GM12891 (cell line): ENCODE results near the gene PTPRD.

Source experiments
- DNase-seq: peaks from one replicate; pipeline ENCODE4 v3.0.0; 2011; ENCODE audit warnings: low spot score; ENCODE audit not compliant: insufficient read length
- FAIRE-seq: peaks from 2 replicates; lab custom pipeline; 2011; peaks lifted over from hg19 to GRCh38; lab: Jason Lieb, UNC
- PAX5 ChIP-seq: IDR thresholded peaks from 2 replicates; pipeline ENCODE4 v1.6.1; 2011; ENCODE audit warnings: low read length, moderate library complexity, mild to moderate bottlenecking; ENCODE audit not compliant: insufficient read depth, severe bottlenecking
- POLR2A ChIP-seq: IDR thresholded peaks from 2 replicates; pipeline ENCODE4 v1.6.1; 2011; ENCODE audit warnings: low read depth, low read length, control low read depth
- POLR2AphosphoS5 ChIP-seq: IDR thresholded peaks from 2 replicates; pipeline ENCODE4 v1.6.1; 2011; ENCODE audit warnings: low read depth, low read length, control low read depth
- POU2F2 ChIP-seq: IDR thresholded peaks from 2 replicates; pipeline ENCODE4 v1.6.1; 2011; ENCODE audit warnings: low read depth, mild to moderate bottlenecking, control low read depth, low read length, moderate library complexity
- SPI1 ChIP-seq: IDR thresholded peaks from 2 replicates; pipeline ENCODE4 v1.6.1; 2011; ENCODE audit warnings: low read depth, low read length, control low read depth
- TAF1 ChIP-seq: IDR thresholded peaks from 2 replicates; pipeline ENCODE4 v1.6.1; 2011; ENCODE audit warnings: low read depth, low read length, control low read depth

The PTPRD gene

GRCh38 chr9:10015755-10016154 lies 597.0 kb downstream of the PTPRD start:
- FAIRE-seq (no peak), DNase-seq (no peak)
- TF ChIP-seq SPI1 (no peak), POLR2AphosphoS5 (no peak), POLR2A (no peak), PAX5 (no peak), TAF1 (no peak), POU2F2 (no peak)

- TF ChIP-seq TAF1 (no peak), POLR2AphosphoS5 (no peak), POU2F2 (no peak), SPI1 (no peak), POLR2A (no peak), PAX5 (no peak)
- FAIRE-seq, result no peak
- DNase-seq, result no peak
These were observed 597.9 kb downstream of the PTPRD start for GRCh38 chr9:10014889-10015288.

- no peak for FAIRE-seq
- no peak for TF ChIP-seq SPI1
- DNase-seq, result no peak
These were observed 603.4 kb downstream of the PTPRD start for GRCh38 chr9:10009401-10009800.

DNA sequence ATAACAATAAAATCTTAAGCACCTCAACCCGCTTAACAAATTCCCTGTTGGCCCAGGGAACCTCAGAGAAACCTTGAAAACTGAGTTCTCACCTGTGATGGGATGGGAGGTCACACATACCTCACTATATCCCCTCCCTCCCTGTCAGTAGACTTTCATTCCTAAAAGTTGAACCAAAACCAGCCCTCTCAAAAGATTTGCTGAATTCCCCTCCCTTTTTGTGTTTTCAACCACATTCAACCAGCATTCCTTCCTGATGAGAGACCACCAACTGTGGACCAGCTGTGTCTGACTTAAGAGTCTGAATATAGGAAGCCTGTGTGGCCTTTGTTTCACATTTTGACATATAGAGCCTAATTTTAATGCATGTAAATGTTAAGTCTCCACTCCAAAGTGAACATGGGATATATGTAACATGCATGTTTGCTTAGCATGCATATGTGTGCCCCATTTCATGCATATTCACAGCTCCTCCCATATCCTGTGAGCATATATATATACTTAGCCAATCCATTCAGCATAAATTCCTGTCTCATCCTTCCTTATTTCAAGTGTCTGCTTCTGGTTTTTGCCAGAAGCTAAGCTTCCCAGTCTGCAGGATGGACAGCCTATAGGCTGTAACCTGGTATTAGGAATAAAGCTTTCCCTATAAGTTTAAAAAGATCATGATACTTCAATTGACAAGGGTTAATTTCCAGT lies 604.6 kb downstream of the PTPRD start:
- no peak for FAIRE-seq
- TF ChIP-seq POLR2A (no peak), POLR2AphosphoS5 (no peak), SPI1 (no peak), PAX5 (no peak), POU2F2 (no peak), TAF1 (no peak)
- no peak for DNase-seq

GRCh38 chr9:10007356-10007755 lies 605.4 kb downstream of the PTPRD start:
- no peak for FAIRE-seq
- TF ChIP-seq POLR2A (no peak), POU2F2 (no peak), PAX5 (no peak), SPI1 (no peak), POLR2AphosphoS5 (no peak), TAF1 (no peak)

GRCh38 chr9:10005206-10005605 lies 607.6 kb downstream of the PTPRD start:
- FAIRE-seq, result no peak

More at GRCh38 chr9:10007356-10007755, 605.4 kb downstream of the PTPRD start:
- DNase-seq, result no peak

GRCh38 chr9:10003047-10003446 lies 609.8 kb downstream of the PTPRD start:
- no peak for FAIRE-seq
- no peak for TF ChIP-seq POLR2AphosphoS5
- no peak for TF ChIP-seq SPI1
- no peak for TF ChIP-seq TAF1
- no peak for TF ChIP-seq POLR2A
- no peak for TF ChIP-seq POU2F2
- TF ChIP-seq PAX5, result no peak
- no peak for DNase-seq

More at GRCh38 chr9:10005206-10005605, 607.6 kb downstream of the PTPRD start:
- TF ChIP-seq POLR2AphosphoS5 (no peak), POU2F2 (no peak)
- DNase-seq, result no peak

GRCh38 chr9:10000669-10001068 lies 612.1 kb downstream of the PTPRD start:
- TF ChIP-seq SPI1 (no peak), TAF1 (no peak), PAX5 (no peak), POU2F2 (no peak), POLR2A (no peak), POLR2AphosphoS5 (no peak)
- DNase-seq, result no peak
- FAIRE-seq, result no peak

GRCh38 chr9:9998491-9999287 lies 614.1 kb downstream of the PTPRD start:
- peak; percentile 40 for FAIRE-seq
- no peak for DNase-seq
- no peak for TF ChIP-seq POLR2AphosphoS5
- no peak for TF ChIP-seq PAX5
- TF ChIP-seq POLR2A, result no peak
- TF ChIP-seq TAF1, result no peak
- peak; percentile 77 for TF ChIP-seq SPI1
- no peak for TF ChIP-seq POU2F2
